Caco-2 (cell line): Measurements from ENCODE around the gene SLC16A1. TPM values are rescaled to one million over a fixed set of nuclear protein-coding genes. Genes with fewer than 3 reads are reported as not detected.

ENCODE experiments used
- BruUV-seq: library from RNA; stranded (reverse); fragments of 400-500 nt; replicated peaks from 2 replicates; lab custom pipeline; 2021; lab: Mats Ljungman, UMichigan
- CTCF ChIA-PET: fragments of 300-600 bp; sonication (Branson Sonifier 250); formaldehyde crosslinking; loops from one replicate; lab custom pipeline; 2022; ENCODE audit warnings: antibody characterized with exemption; lab: Charles Lee
- POLR2A ChIA-PET: fragments of 300-600 bp; sonication (Branson Sonifier 250); formaldehyde crosslinking; loops from one replicate; lab custom pipeline; 2022; ENCODE audit warnings: antibody characterized with exemption; lab: Charles Lee
- DNase-seq, 2 experiments: peaks; one replicate each; pipeline versions ENCODE4 v3.0.0 to v3.0.0-alpha.2; 2020 to 2022
- H3K27me3 ChIP-seq: replicated peaks from 2 replicates; pipeline ENCODE4 v1.6.0; 2011; ENCODE audit warnings: low read length; ENCODE audit not compliant: control insufficient read depth, insufficient read depth
- H3K36me3 ChIP-seq: 2 replicates; pipeline ENCODE4 v1.5.1; 2011; ENCODE audit warnings: low read length; ENCODE audit not compliant: control insufficient read depth, insufficient read depth
- H3K4me1 ChIP-seq: fragments of 250-450 bp; sonication (Bioruptor Pico); 2 replicates; pipeline ENCODE4 v1.5.1; 2020; ENCODE audit warnings: mild to moderate bottlenecking
- H3K4me3 ChIP-seq: 2 replicates; pipeline ENCODE4 v1.5.1; 2011; ENCODE audit warnings: low read depth, mild to moderate bottlenecking, control low read depth, low read length
- H3K9me3 ChIP-seq: fragments of 250-450 bp; sonication (Bioruptor Pico); 2 replicates; pipeline ENCODE4 v1.5.1; 2020; ENCODE audit warnings: mild to moderate bottlenecking, moderate library complexity
- H3K27ac Mint-ChIP-seq: one replicate; pipeline ENCODE4 v1.8.0; 2022; ENCODE audit warnings: mixed read lengths; ENCODE audit not compliant: unreplicated experiment
- H3K27me3 Mint-ChIP-seq: one replicate; pipeline ENCODE4 v1.8.0; 2022; ENCODE audit warnings: mixed read lengths; ENCODE audit not compliant: insufficient read depth, unreplicated experiment
- H3K36me3 Mint-ChIP-seq: one replicate; pipeline ENCODE4 v1.8.0; 2022; ENCODE audit warnings: mild to moderate bottlenecking, mixed read lengths; ENCODE audit not compliant: insufficient read depth, unreplicated experiment
- H3K4me1 Mint-ChIP-seq: one replicate; pipeline ENCODE4 v1.8.0; 2022; ENCODE audit warnings: low read depth, mixed read lengths; ENCODE audit not compliant: unreplicated experiment
- H3K4me3 Mint-ChIP-seq: one replicate; pipeline ENCODE4 v1.8.0; 2022; ENCODE audit warnings: mild to moderate bottlenecking, moderate library complexity, mixed read lengths; ENCODE audit not compliant: unreplicated experiment
- H3K9me3 Mint-ChIP-seq: one replicate; pipeline ENCODE4 v1.8.0; 2022; ENCODE audit warnings: mixed read lengths; ENCODE audit not compliant: unreplicated experiment
- intact Hi-C: fragments of 100-400 bp; cut with micrococcal nuclease; formaldehyde crosslinking; loops from one replicate; pipeline ENCODE4 v1.10.0; 2022; ENCODE audit not compliant: unreplicated experiment
- total RNA-seq: library from RNA; stranded (reverse); gene quantifications from 2 replicates; pipeline ENCODE4 v1.2.3, GENCODE V29; 2022
- TF ChIP-seq, protein P1 (sequence below), 2 experiments: fragments of 200-600 bp in 1 of 2; IDR thresholded peaks; 1 replicate in 1 of 2; 2 replicates in 1 of 2; pipeline versions ENCODE4 v1.5.1 to v1.8.0; 2011 to 2022; ENCODE audit warnings: antibody characterized with exemption in 1 of 2, control low read depth in 1 of 2, inconsistent platforms in 1 of 2, low read depth in 1 of 2, low read length in 1 of 2, mild to moderate bottlenecking in 1 of 2, moderate library complexity in 1 of 2; ENCODE audit not compliant: insufficient read depth in 1 of 2, severe bottlenecking in 1 of 2, unreplicated experiment in 1 of 2

The SLC16A1 gene
- total RNA-seq, 1 experiment from 2014 or later, result 107 TPM

DNA sequence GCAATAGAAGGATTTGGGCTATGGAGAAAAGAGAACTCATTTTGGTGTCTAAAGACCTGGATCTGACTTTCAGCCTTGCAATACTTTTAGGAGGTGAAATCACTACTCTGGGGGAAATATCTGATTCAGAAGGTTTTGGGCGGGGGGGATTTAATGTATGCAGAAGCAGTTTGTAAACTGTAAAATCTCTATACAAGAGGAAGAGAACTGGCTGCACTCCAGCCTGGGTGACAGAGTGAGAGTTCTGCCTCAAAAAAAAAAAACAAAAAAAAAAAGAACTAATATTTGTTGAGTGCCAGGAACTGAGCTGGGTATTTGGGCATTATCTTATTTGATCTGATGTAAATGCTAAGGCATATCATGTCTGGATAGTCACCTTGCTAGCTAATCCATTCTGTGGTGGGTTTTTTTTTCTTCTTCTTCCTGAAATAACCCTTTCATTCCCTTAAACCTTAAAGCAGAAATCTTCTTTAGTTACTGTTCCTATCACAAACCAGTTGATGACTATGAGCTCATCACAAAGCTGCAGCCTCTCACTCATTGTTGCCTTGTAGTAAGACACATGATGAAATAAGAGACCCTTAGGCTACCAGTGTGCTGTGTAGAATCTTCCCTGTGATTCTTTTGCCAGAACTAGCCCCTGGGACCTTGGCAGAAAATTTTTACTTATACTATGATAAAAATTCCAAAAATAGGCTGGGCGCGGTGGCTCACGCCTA is 35.6 kb upstream of the SLC16A1 start:
- Histone ChIP-seq H3K4me1 (no peaks in the 10 kb centered on the region), H3K36me3 (no peaks in the 10 kb centered on the region), H3K9me3 (no peaks in the 10 kb centered on the region), H3K27me3 (no peaks in the 10 kb centered on the region), H3K4me3 (no peak overlapping the region)
- no TSS peak for BruUV-seq
- POLR2A ChIA-PET, result interaction anchor here (0.6 kb wide), 1 partner anchor 821 kb away, joined by 3 read pairs; the partner anchor contains the start of gene RSBN1
- CTCF ChIA-PET, result no interaction called here
- H3K4me3 Mint-ChIP-seq, result no peak overlapping the region
- no peak overlapping the region for H3K27ac Mint-ChIP-seq
- H3K9me3 Mint-ChIP-seq, result no peaks in the 10 kb centered on the region
- no peaks in the 10 kb centered on the region for H3K36me3 Mint-ChIP-seq
- TF ChIP-seq, protein P1, sequence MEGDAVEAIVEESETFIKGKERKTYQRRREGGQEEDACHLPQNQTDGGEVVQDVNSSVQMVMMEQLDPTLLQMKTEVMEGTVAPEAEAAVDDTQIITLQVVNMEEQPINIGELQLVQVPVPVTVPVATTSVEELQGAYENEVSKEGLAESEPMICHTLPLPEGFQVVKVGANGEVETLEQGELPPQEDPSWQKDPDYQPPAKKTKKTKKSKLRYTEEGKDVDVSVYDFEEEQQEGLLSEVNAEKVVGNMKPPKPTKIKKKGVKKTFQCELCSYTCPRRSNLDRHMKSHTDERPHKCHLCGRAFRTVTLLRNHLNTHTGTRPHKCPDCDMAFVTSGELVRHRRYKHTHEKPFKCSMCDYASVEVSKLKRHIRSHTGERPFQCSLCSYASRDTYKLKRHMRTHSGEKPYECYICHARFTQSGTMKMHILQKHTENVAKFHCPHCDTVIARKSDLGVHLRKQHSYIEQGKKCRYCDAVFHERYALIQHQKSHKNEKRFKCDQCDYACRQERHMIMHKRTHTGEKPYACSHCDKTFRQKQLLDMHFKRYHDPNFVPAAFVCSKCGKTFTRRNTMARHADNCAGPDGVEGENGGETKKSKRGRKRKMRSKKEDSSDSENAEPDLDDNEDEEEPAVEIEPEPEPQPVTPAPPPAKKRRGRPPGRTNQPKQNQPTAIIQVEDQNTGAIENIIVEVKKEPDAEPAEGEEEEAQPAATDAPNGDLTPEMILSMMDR (IDR thresholded peaks at IDR 0.05; ENCODE audit: insufficient read depth in 1 of 2, low read depth in 1 of 2, low read length in 1 of 2, severe bottlenecking in 1 of 2, unreplicated experiment in 1 of 2), result no peak
- H3K4me1 Mint-ChIP-seq, result no peaks in the 10 kb centered on the region
- no peak for DNase-seq
- intact Hi-C loops, result no loop called here
- no peaks in the 10 kb centered on the region for H3K27me3 Mint-ChIP-seq

DNA sequence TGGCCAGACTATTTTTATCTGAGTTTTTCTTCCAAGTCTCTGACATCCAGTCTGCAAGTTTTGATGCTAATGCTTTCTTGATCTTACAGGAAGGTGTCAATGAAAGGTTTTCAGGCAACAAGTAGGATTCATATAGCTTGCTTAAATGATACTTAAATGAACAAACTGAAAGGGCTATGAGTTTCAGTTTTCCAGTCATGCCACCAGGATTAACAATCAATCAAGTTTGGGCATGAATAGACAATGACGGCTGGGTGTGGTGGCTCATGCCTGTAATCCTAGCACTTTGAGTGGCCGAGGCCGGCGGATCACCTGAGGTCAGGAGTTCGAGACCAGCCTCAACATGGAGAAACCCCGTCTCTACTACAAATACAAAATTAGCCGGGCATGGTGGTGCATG is 34.3 kb upstream of the SLC16A1 start:
- no peak for DNase-seq
- Histone ChIP-seq H3K9me3 (no peaks in the 10 kb centered on the region), H3K27me3 (no peaks in the 10 kb centered on the region), H3K36me3 (no peaks in the 10 kb centered on the region), H3K4me1 (no peaks in the 10 kb centered on the region), H3K4me3 (no peak overlapping the region)
- TF ChIP-seq, protein P1 (IDR thresholded peaks at IDR 0.05; ENCODE audit: insufficient read depth in 1 of 2, low read depth in 1 of 2, low read length in 1 of 2, severe bottlenecking in 1 of 2, unreplicated experiment in 1 of 2), result no peak
- Mint-ChIP-seq H3K4me3 (no peak overlapping the region), H3K9me3 (no peaks in the 10 kb centered on the region), H3K27ac (no peak overlapping the region), H3K36me3 (no peaks in the 10 kb centered on the region), H3K4me1 (no peaks in the 10 kb centered on the region), H3K27me3 (no peaks in the 10 kb centered on the region)
- ChIA-PET CTCF (no interaction called here), POLR2A (no interaction called here)
- intact Hi-C loops, result no loop called here
- BruUV-seq, result no TSS peak

DNA sequence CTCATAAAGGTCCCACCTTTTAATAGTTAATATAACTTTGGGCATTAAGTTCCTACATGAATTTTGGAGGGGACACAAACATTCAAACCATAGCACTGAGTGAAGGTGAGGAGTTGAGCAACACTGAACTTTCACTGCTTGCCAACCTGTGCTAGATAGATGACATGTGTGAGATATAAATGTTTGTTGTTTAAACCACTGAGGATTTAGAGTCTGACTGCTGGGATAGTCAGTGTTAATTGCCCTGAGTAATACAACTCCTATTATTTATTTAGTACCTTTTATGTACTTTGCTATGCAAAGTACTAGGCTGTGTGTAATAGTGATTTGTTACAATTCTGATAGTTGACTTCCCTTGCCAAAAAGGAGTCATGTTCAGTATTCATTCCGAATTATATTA is 32.4 kb upstream of the SLC16A1 start:
- POLR2A ChIA-PET, result no interaction called here

More for the DNA sequence above, 32.4 kb upstream of the SLC16A1 start:
- intact Hi-C loops, result no loop called here
- Histone ChIP-seq H3K9me3 (no peaks in the 10 kb centered on the region), H3K27me3 (no peaks in the 10 kb centered on the region), H3K36me3 (no peaks in the 10 kb centered on the region), H3K4me3 (no peak overlapping the region), H3K4me1 (no peaks in the 10 kb centered on the region)
- TF ChIP-seq, protein P1 (IDR thresholded peaks at IDR 0.05; ENCODE audit: insufficient read depth in 1 of 2, low read depth in 1 of 2, low read length in 1 of 2, severe bottlenecking in 1 of 2, unreplicated experiment in 1 of 2), result no peak
- H3K27me3 Mint-ChIP-seq, result no peaks in the 10 kb centered on the region
- H3K27ac Mint-ChIP-seq, result no peak overlapping the region
- no peaks in the 10 kb centered on the region for H3K36me3 Mint-ChIP-seq
- no peaks in the 10 kb centered on the region for H3K9me3 Mint-ChIP-seq
- peaks cover 11% of the 10 kb centered on the region for H3K4me1 Mint-ChIP-seq
- no TSS peak for BruUV-seq
- DNase-seq, result no peak
- CTCF ChIA-PET, result no interaction called here
- H3K4me3 Mint-ChIP-seq, result no peak overlapping the region
